Fibroblast of the aortic adventitia (primary cell): ENCODE results near the gene KIF21B. TPM values are rescaled to one million over a fixed set of nuclear protein-coding genes. Genes with fewer than 3 reads are reported as not detected.
"Not testable (repeated sequence)": the region's sequence is repeated elsewhere in the genome, so short reads cannot be mapped to it uniquely, and the experiment has no call there.

Source experiments
- DNase-seq: peaks from one replicate; pipeline ENCODE4 v3.0.0-alpha.2; 2010; ENCODE audit warnings: low read depth
- H3K4me3 ChIP-seq: 2 replicates; pipeline ENCODE4 v1.5.1; 2011; ENCODE audit warnings: low read depth, mild to moderate bottlenecking, control low read depth, low read length, moderate library complexity
- total RNA-seq: library from RNA; depleted of rRNA; stranded (reverse); fragments of >200 nt; gene quantifications from 2 replicates; pipeline ENCODE4 v1.2.3, GENCODE V29; 2012; ENCODE audit warnings: low replicate concordance
- TF ChIP-seq, protein P1 (sequence below): IDR thresholded peaks from 2 replicates; pipeline ENCODE4 v1.5.1; 2011; ENCODE audit warnings: mild to moderate bottlenecking, low read length, control low read depth, inconsistent platforms; ENCODE audit not compliant: insufficient read depth

The KIF21B gene
- total RNA-seq, 1 donor = under 0.01 TPM

DNA sequence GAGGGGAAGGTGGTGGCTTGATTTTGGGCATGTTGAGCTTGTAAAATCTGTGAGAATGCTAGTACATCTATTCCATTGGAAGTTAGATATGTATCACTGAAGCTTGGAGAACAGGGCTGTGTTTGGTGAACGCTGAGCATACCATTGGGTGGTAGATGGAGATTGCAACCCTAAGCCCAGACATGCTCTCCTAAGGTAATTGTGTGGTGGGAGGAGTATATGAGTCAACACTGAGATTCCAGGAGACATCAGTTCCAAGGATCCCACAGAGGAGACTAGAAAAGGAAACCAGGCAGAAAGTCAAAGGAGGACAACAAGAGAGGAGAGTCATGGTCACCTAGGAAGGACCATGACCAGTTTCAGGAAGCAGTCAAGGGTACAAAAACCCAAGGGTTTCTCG lies 60.4 kb downstream of the KIF21B start:
- no peak for DNase-seq
- no peak overlapping the region for H3K4me3 ChIP-seq
- TF ChIP-seq, protein P1, sequence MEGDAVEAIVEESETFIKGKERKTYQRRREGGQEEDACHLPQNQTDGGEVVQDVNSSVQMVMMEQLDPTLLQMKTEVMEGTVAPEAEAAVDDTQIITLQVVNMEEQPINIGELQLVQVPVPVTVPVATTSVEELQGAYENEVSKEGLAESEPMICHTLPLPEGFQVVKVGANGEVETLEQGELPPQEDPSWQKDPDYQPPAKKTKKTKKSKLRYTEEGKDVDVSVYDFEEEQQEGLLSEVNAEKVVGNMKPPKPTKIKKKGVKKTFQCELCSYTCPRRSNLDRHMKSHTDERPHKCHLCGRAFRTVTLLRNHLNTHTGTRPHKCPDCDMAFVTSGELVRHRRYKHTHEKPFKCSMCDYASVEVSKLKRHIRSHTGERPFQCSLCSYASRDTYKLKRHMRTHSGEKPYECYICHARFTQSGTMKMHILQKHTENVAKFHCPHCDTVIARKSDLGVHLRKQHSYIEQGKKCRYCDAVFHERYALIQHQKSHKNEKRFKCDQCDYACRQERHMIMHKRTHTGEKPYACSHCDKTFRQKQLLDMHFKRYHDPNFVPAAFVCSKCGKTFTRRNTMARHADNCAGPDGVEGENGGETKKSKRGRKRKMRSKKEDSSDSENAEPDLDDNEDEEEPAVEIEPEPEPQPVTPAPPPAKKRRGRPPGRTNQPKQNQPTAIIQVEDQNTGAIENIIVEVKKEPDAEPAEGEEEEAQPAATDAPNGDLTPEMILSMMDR = no peak

DNA sequence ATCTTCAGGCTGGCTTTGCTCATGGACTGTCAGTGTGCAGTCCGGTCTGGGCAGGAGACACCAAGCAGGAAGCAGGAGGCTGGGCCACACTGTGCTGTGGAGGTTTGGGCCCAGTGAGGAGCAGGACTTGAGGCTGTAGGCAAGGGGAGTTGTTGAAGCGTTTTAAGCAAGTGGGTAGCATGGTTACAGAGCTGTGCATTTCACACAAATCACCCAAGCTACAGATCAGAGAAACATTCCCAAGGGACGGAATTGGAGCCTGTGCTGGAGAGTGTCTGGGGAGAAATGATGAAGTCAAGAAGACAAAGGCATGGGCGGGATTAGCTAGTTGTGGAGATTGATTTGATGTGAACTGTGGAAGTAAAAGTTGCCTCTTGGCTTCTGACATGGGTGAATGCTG lies 60.9 kb downstream of the KIF21B start:
- TF ChIP-seq, protein P1 = no peak
- no peak for DNase-seq

DNA sequence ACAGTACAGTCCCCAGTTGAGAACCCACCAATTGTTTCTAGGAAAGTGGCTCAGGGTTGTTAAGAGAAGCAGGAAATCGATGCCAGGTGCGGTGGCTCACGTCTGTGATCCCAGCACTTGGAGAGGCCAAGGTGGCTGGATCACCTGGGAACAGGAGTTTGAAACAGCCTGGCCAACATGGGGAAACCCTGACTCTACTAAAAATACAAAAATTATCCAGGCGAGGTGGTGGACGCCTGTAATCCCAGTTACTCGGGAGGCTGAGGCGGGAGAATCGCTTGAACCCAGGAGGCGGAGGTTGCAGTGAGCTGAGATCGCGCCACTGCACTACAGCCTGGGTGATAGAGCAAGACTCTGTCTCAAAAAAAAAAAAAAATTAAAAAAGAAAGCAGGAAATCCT lies 61.4 kb downstream of the KIF21B start:
- DNase-seq, H3K4me3 ChIP-seq: not testable (repeated sequence)

More for the DNA sequence above, 60.9 kb downstream of the KIF21B start:
- no peak overlapping the region for H3K4me3 ChIP-seq

DNA sequence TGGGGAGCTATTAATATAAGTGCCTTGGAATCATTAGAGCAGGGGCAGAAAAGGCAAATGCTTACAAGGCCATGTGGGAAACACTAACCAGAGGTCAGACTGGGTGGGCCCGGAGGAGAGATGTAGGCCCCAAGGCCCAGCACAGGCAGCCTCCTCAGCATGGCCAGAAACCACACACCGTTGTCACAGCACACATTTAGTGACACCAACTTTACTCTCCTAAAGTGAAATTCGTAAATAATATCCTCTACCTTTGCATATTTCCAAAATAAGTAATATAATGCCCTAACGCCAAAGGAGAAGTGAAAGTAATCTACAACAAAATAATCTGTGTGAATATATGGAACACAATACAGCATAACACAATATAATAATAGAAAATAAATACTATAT lies 62.6 kb downstream of the KIF21B start:
- DNase-seq = no peak
- TF ChIP-seq, protein P1 = no peak
- no peak overlapping the region for H3K4me3 ChIP-seq

DNA sequence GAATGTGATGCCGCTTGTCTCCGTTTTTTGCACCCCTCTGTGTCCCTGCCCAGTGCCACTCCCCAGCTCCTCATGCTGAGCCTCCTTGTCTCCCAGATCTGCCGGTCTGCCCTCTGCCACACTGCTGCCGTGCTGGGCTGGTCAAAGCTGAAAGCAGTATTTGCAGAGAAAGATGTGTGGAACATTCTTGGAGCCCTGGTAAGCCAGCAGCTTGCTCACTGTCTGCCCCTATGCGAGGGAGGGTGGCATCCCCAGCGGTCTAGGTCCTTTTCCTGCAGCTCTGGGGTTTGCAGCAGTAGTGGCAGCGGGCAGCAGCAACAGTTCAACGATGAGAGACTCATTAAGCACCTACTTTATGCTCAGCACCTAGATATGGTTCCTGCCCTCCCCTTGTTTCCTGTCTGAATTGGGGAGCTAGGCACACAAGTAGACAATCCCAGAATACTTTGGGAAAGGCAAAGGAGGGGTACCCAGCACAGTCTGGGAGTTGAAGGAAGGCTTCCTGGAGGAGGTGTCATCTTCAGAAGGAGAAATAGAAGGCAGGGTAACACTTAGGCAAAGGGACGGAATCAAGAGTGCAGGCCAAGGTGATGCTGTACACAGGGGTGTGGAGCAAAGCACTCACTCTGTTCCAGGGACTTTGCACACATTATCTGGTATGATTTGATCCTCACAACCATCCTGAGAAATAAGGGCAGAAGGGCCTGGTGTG lies 63.1 kb downstream of the KIF21B start:
- DNase-seq = no peak
- TF ChIP-seq, protein P1 = no peak
- no peak overlapping the region for H3K4me3 ChIP-seq

DNA sequence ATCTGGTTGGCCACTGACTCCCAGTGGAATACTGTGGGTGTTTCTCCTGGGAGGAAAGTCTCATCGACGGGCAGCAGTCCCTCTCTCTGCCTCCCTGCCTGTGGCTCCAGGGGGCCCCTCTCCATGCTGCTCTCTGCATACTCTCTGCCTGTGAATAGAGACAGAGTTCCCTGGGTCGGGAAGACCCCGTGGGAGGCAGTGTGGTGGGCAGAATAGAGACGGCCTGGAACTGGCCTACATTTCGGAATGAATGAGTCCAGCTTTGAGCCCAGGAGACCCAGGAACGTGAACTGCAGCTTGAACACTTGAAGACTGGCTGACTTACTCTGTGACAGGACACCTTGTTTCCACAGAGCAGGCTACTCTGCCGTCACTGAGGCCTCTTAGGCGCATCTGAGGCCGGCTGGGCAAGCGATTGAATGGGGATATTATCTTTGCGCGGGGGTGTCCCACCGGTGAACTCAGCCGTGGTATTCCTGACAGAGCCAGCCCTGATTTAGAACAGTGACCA lies 64.0 kb downstream of the KIF21B start:
- TF ChIP-seq, protein P1 = no peak
- H3K4me3 ChIP-seq = no peak overlapping the region
- DNase-seq = no peak

DNA sequence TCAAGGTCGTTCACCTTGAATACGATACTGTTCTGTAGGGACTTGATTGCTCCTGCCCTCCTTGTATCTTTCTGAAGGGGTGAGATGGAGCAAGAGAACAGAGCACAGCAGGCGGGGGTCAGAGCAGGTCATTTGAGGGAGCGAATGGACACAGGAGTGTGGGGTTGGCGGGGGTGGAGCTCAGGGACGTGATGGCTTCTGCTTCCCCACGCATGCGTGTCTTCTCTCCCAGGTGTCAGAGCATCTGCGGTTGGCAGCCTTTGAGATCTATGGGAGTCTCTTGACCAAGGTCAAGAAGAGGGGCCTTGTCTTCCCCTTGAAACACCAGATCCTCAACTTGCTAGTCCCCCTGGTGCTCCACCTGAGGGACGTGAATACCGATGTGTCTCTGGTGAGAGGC lies 64.9 kb downstream of the KIF21B start:
- H3K4me3 ChIP-seq = no peak overlapping the region
- TF ChIP-seq, protein P1 = no peak
- DNase-seq = no peak
